CD14-positive monocyte (primary cell): ENCODE results near the gene PDIA6. TPM values are rescaled to one million over a fixed set of nuclear protein-coding genes. Genes with fewer than 3 reads are reported as not detected.

Experiments
- DNase-seq, 3 donors: peaks; one replicate each; pipeline ENCODE4 v3.0.0-alpha.2; 2011 to 2022
- H2AFZ ChIP-seq: 2 replicates; pipeline ENCODE4 v1.6.0; 2012; ENCODE audit warnings: mild to moderate bottlenecking, low read depth, low read length, inconsistent platforms; ENCODE audit not compliant: insufficient read depth, poor library complexity, severe bottlenecking
- H3K27ac ChIP-seq, 2 donors: 1 replicate in 1 of 2; 2 replicates in 1 of 2; pipeline ENCODE4 v1.5.1; 2012 to 2013; ENCODE audit warnings: low read length in 2 of 2, control low read depth in 1 of 2, inconsistent platforms in 1 of 2, low read depth in 1 of 2, mild to moderate bottlenecking in 1 of 2
- H3K27me3 ChIP-seq, 2 donors: one replicate each; pipeline versions ENCODE4 v1.6.0 to v1.6.1; 2011 to 2013; ENCODE audit warnings: low read length in 2 of 2; ENCODE audit not compliant: control insufficient read depth in 2 of 2, insufficient read depth in 2 of 2
- H3K36me3 ChIP-seq, 2 donors: replicated peaks in 1 of 2; 1 replicate in 1 of 2; 2 replicates in 1 of 2; pipeline versions ENCODE4 v1.5.1 to v1.6.1; 2012 to 2013; ENCODE audit warnings: low read length in 2 of 2, control low read depth in 1 of 2, inconsistent platforms in 1 of 2, mild to moderate bottlenecking in 1 of 2; ENCODE audit not compliant: insufficient read depth in 2 of 2, control insufficient read depth in 1 of 2
- H3K4me1 ChIP-seq, 2 donors: 1 replicate in 1 of 2; 2 replicates in 1 of 2; pipeline versions ENCODE4 v1.5.1 to v1.6.1; 2012 to 2013; ENCODE audit warnings: low read length in 2 of 2, control low read depth in 1 of 2, inconsistent platforms in 1 of 2, mild to moderate bottlenecking in 1 of 2, moderate library complexity in 1 of 2; ENCODE audit not compliant: insufficient read depth in 2 of 2, control insufficient read depth in 1 of 2
- H3K4me2 ChIP-seq: replicated peaks from 2 replicates; pipeline ENCODE3; 2012; ENCODE audit warnings: low read length, moderate library complexity, mild to moderate bottlenecking; ENCODE audit not compliant: poor library complexity, severe bottlenecking; ENCODE audit errors: extremely low read depth
- H3K4me3 ChIP-seq, 3 experiments: fragments of 200-600 bp in 1 of 3; sonication (generic) in 1 of 3; replicated peaks in 1 of 3; 1 replicate in 2 of 3; 2 replicates in 1 of 3; pipeline ENCODE4 v1.5.1; 2011 to 2013; ENCODE audit warnings: low read length in 3 of 3, mild to moderate bottlenecking in 3 of 3, control low read depth in 2 of 3, low read depth in 2 of 3, inconsistent platforms in 1 of 3, moderate library complexity in 1 of 3
- H3K79me2 ChIP-seq: 2 replicates; pipeline ENCODE4 v1.6.0; 2012; ENCODE audit warnings: mild to moderate bottlenecking, control low read depth, inconsistent platforms, low read length, moderate library complexity; ENCODE audit not compliant: insufficient read depth
- H3K9ac ChIP-seq: 2 replicates; pipeline ENCODE4 v1.6.0; 2017; ENCODE audit warnings: low read length, mild to moderate bottlenecking; ENCODE audit not compliant: insufficient read depth, poor library complexity, severe bottlenecking
- H3K9me3 ChIP-seq, 2 donors: replicated peaks in 1 of 2; 1 replicate in 1 of 2; 2 replicates in 1 of 2; pipeline versions ENCODE4 v1.5.1 to v1.6.1; 2012 to 2013; ENCODE audit warnings: low read length in 2 of 2, control low read depth in 1 of 2; ENCODE audit not compliant: control insufficient read depth in 1 of 2, insufficient read depth in 1 of 2
- H4K20me1 ChIP-seq: 2 replicates; pipeline ENCODE4 v1.6.0; 2012; ENCODE audit warnings: mild to moderate bottlenecking, low read length, control low read depth, moderate library complexity; ENCODE audit not compliant: insufficient read depth
- H3K27ac Mint-ChIP-seq, 7 donors: one replicate each; pipeline ENCODE4 v1.8.0; 2020; ENCODE audit warnings: mild to moderate bottlenecking in 7 of 7, mixed read lengths in 7 of 7, moderate library complexity in 6 of 7, inconsistent platforms in 2 of 7
- H3K27me3 Mint-ChIP-seq, 3 donors: one replicate each; pipeline ENCODE4 v1.8.0; 2021 to 2022; ENCODE audit warnings: low read depth in 3 of 3, mild to moderate bottlenecking in 3 of 3, mixed read lengths in 3 of 3, moderate library complexity in 3 of 3, inconsistent platforms in 1 of 3
- H3K36me3 Mint-ChIP-seq, 2 donors: one replicate each; pipeline ENCODE4 v1.8.0; 2020; ENCODE audit warnings: mixed read lengths in 2 of 2, inconsistent platforms in 1 of 2, mild to moderate bottlenecking in 1 of 2
- H3K4me1 Mint-ChIP-seq: one replicate; pipeline ENCODE4 v1.8.0; 2020; ENCODE audit warnings: mild to moderate bottlenecking, mixed read lengths
- H3K4me3 Mint-ChIP-seq, 2 donors: one replicate each; pipeline ENCODE4 v1.8.0; 2020; ENCODE audit warnings: mild to moderate bottlenecking in 2 of 2, mixed read lengths in 2 of 2, moderate library complexity in 1 of 2
- H3K9me3 Mint-ChIP-seq, 7 donors: one replicate each; pipeline ENCODE4 v1.8.0; 2020 to 2022; ENCODE audit warnings: mixed read lengths in 7 of 7, mild to moderate bottlenecking in 6 of 7, moderate library complexity in 6 of 7, inconsistent platforms in 2 of 7
- WGBS: methylation state at CpG from one replicate; pipeline ENCODE4 v1.1.5; 2013; ENCODE audit warnings: missing lambda C conversion rate; ENCODE audit not compliant: insufficient coverage; 5-methylcytosine and 5-hydroxymethylcytosine counted together
- intact Hi-C, 2 donors: fragments of 100-400 bp; cut with micrococcal nuclease; formaldehyde crosslinking; loops; one replicate each; pipeline versions ENCODE4 v1.15.0 to v1.15.1; 2023
- polyA plus RNA-seq, 3 donors: library from polyadenylated mRNA; depleted of rRNA in 1 of 3; unstranded in 2 of 3; stranded (reverse) in 1 of 3; fragments of 300-500 nt in 2 of 3; fragments of >200 nt in 1 of 3; fragmentation: Illumina TruSeq in 2 of 3; gene quantifications; 1 replicate in 2 of 3; 2 replicates in 1 of 3; pipeline ENCODE4 v1.2.3, GENCODE V29; 2012 to 2021
- TF ChIP-seq, protein P1 (sequence below): fragments of 200-600 bp; IDR thresholded peaks from one replicate; pipeline ENCODE4 v1.8.0; 2022; ENCODE audit warnings: antibody characterized with exemption, mild to moderate bottlenecking

The PDIA6 gene
- polyA plus RNA-seq, 3 donors, result 49.8 to 187 (median 166) TPM

DNA sequence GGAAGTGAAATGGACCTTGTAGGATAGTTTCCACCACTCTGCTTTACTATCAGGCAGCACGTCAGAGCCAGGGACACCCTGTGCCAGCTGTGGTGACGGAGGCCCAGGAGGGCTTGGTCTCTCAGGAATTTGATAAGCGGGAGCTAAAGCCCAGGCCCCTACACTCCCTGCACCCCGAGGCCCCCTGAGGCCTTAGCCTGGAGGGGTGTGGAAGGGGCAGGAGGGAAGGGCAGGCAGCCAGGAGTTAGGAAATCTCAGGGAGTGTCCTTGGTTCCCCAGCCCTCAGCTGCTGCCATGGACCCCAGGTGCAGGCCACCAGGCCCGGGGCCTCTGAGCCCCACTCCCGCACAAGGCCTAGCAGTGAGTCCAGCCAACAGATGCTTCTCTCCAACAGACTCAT lies 38.2 kb downstream of the PDIA6 start:
- Mint-ChIP-seq H3K9me3 (no peaks in the 10 kb centered on the region), H3K36me3 (peaks cover 9 to 16% of the 10 kb centered on the region in 2 donors), H3K4me3 (no peak overlapping the region), H3K27ac (peak overlapping the region in 1 of 7 donors; percentile 66), H3K4me1 (no peaks in the 10 kb centered on the region), H3K27me3 (peaks cover 0 to 2% (median 2%) of the 10 kb centered on the region in 3 donors)
- Histone ChIP-seq H3K36me3 (peaks cover 6 to 12% of the 10 kb centered on the region in 2 donors), H4K20me1 (no peaks in the 10 kb centered on the region), H3K4me3 (no peak overlapping the region), H3K27me3 (no peaks in the 10 kb centered on the region), H3K9ac (no peak overlapping the region), H3K27ac (no peak overlapping the region), H3K9me3 (no peaks in the 10 kb centered on the region), H2AFZ (no peak overlapping the region), H3K79me2 (no peaks in the 10 kb centered on the region), H3K4me2 (no peak overlapping the region), H3K4me1 (no peaks in the 10 kb centered on the region)
- WGBS, result 92% methylated on average over 2 of the region's 6 CpGs
- no peak for DNase-seq
- TF ChIP-seq, protein P1, sequence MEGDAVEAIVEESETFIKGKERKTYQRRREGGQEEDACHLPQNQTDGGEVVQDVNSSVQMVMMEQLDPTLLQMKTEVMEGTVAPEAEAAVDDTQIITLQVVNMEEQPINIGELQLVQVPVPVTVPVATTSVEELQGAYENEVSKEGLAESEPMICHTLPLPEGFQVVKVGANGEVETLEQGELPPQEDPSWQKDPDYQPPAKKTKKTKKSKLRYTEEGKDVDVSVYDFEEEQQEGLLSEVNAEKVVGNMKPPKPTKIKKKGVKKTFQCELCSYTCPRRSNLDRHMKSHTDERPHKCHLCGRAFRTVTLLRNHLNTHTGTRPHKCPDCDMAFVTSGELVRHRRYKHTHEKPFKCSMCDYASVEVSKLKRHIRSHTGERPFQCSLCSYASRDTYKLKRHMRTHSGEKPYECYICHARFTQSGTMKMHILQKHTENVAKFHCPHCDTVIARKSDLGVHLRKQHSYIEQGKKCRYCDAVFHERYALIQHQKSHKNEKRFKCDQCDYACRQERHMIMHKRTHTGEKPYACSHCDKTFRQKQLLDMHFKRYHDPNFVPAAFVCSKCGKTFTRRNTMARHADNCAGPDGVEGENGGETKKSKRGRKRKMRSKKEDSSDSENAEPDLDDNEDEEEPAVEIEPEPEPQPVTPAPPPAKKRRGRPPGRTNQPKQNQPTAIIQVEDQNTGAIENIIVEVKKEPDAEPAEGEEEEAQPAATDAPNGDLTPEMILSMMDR, result no peak
- intact Hi-C loops, result no loop called here

DNA sequence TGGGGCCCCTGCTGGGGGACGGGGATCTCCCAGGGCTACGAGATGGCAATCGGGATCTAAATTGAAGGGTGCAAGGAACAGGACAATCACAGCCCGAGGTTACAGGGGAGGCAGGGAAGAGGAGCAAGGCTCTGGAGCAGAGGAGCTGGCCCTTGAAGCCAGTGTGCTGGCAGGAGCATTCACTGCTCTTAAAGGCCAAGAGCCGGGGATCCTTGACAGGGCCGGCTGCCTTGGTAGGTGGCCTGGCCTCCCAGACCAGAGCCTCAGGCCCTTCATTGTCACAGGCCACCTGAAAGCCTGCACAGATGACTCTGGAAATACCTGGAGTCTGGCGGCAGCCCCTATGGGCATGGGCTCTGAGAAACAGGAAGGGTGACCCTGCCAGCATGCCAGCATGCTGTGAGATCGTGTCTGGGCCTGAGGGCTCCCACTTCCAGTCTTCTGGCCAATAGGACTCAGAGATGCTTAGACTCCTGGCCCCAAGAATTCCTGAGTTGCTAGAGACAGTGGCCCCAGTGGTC lies 38.7 kb downstream of the PDIA6 start:
- 85% methylated on average over 7 of the region's 8 CpGs for WGBS
- H3K27ac ChIP-seq, result no peak overlapping the region
- intact Hi-C loops, result no loop called here
- no peak overlapping the region for H3K4me2 ChIP-seq
- no peak overlapping the region for H3K4me3 Mint-ChIP-seq
- H3K9me3 ChIP-seq, result no peaks in the 10 kb centered on the region
- no peaks in the 10 kb centered on the region for H4K20me1 ChIP-seq
- H3K4me3 ChIP-seq, result no peak overlapping the region
- DNase-seq, result no peak
- H3K36me3 Mint-ChIP-seq, result peaks cover 8 to 14% of the 10 kb centered on the region in 2 donors
- TF ChIP-seq, protein P1, result no peak
- no peaks in the 10 kb centered on the region for H3K4me1 ChIP-seq
- H3K9me3 Mint-ChIP-seq, result no peaks in the 10 kb centered on the region
- H3K79me2 ChIP-seq, result no peaks in the 10 kb centered on the region
- peaks cover 0 to 2% (median 2%) of the 10 kb centered on the region in 3 donors for H3K27me3 Mint-ChIP-seq
- H3K27ac Mint-ChIP-seq, result peak overlapping the region in 1 of 7 donors; percentile 64
- H3K4me1 Mint-ChIP-seq, result no peaks in the 10 kb centered on the region
- no peak overlapping the region for H2AFZ ChIP-seq
- H3K27me3 ChIP-seq, result no peaks in the 10 kb centered on the region
- H3K36me3 ChIP-seq, result peaks cover 6 to 10% of the 10 kb centered on the region in 2 donors
- H3K9ac ChIP-seq, result no peak overlapping the region
